ENCODE results near the gene EIF3A.

- TF ChIP-seq, protein P1, sequence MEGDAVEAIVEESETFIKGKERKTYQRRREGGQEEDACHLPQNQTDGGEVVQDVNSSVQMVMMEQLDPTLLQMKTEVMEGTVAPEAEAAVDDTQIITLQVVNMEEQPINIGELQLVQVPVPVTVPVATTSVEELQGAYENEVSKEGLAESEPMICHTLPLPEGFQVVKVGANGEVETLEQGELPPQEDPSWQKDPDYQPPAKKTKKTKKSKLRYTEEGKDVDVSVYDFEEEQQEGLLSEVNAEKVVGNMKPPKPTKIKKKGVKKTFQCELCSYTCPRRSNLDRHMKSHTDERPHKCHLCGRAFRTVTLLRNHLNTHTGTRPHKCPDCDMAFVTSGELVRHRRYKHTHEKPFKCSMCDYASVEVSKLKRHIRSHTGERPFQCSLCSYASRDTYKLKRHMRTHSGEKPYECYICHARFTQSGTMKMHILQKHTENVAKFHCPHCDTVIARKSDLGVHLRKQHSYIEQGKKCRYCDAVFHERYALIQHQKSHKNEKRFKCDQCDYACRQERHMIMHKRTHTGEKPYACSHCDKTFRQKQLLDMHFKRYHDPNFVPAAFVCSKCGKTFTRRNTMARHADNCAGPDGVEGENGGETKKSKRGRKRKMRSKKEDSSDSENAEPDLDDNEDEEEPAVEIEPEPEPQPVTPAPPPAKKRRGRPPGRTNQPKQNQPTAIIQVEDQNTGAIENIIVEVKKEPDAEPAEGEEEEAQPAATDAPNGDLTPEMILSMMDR (IDR thresholded peaks at IDR 0.05; ENCODE audit: low read depth, low read length, poor library complexity, severe bottlenecking) = no peak
- no peak for TF ChIP-seq EZH2phosphoT487 (IDR thresholded peaks at IDR 0.05; ENCODE audit: borderline replicate concordance, low read length)
These were observed 24.0 kb upstream of the EIF3A start for GRCh38 chr10:119104654-119105015.
